Liver (tissue), 9 donors: ENCODE measurements around the gene TTC32. TPM values are rescaled to one million over a fixed set of nuclear protein-coding genes. Genes with fewer than 3 reads are reported as not detected.

ENCODE experiments used
- DNase-seq: peaks from one replicate; pipeline ENCODE4 v3.0.0-alpha.2; 2017; ENCODE audit warnings: low spot score
- H3K27ac ChIP-seq, 2 donors: one replicate each; pipeline ENCODE4 v1.7.0; 2013; ENCODE audit warnings: inconsistent platforms in 2 of 2, low read length in 2 of 2, control low read depth in 1 of 2, low read depth in 1 of 2, mild to moderate bottlenecking in 1 of 2
- H3K27me3 ChIP-seq, 4 donors: one replicate each; pipeline versions ENCODE4 v1.6.1 to v1.7.0; 2013; ENCODE audit warnings: low read length in 3 of 4, inconsistent platforms in 1 of 4, mild to moderate bottlenecking in 1 of 4, moderate library complexity in 1 of 4; ENCODE audit not compliant: control insufficient read depth in 4 of 4, insufficient read depth in 4 of 4
- H3K36me3 ChIP-seq, 4 donors: one replicate each; pipeline versions ENCODE4 v1.6.1 to v1.7.0; 2013; ENCODE audit warnings: low read length in 3 of 4, mild to moderate bottlenecking in 3 of 4, low read depth in 1 of 4, moderate library complexity in 1 of 4; ENCODE audit not compliant: control insufficient read depth in 4 of 4, insufficient read depth in 3 of 4
- H3K4me1 ChIP-seq, 4 donors: one replicate each; pipeline versions ENCODE4 v1.6.1 to v1.7.0; 2013; ENCODE audit warnings: low read length in 3 of 4, mild to moderate bottlenecking in 3 of 4, moderate library complexity in 1 of 4; ENCODE audit not compliant: control insufficient read depth in 4 of 4, insufficient read depth in 4 of 4
- H3K4me3 ChIP-seq, 3 donors: one replicate each; pipeline versions ENCODE4 v1.6.1 to v1.7.0; 2013; ENCODE audit warnings: low read length in 3 of 3, control low read depth in 1 of 3, low read depth in 1 of 3, mild to moderate bottlenecking in 1 of 3
- H3K9ac ChIP-seq, 2 donors: one replicate each; pipeline ENCODE4 v1.7.0; 2013; ENCODE audit warnings: low read length in 2 of 2, mild to moderate bottlenecking in 2 of 2, moderate library complexity in 2 of 2, control low read depth in 1 of 2, low read depth in 1 of 2
- H3K9me3 ChIP-seq, 4 donors: one replicate each; pipeline versions ENCODE4 v1.6.1 to v1.7.0; 2013; ENCODE audit warnings: low read length in 3 of 4; ENCODE audit not compliant: control insufficient read depth in 4 of 4
- ATF3 ChIP-seq: IDR thresholded peaks from 2 replicates; pipeline ENCODE4 v1.6.1; 2016; ENCODE audit warnings: antibody characterized with exemption
- EGR1 ChIP-seq, 2 donors: IDR thresholded peaks; 2 replicates each; pipeline ENCODE4 v1.6.1; 2016 to 2018; ENCODE audit warnings: antibody characterized with exemption in 2 of 2, low read depth in 2 of 2
- FOXA1 ChIP-seq: IDR thresholded peaks from 2 replicates; pipeline ENCODE4 v1.6.1; 2016; ENCODE audit warnings: antibody characterized with exemption
- FOXA2 ChIP-seq: IDR thresholded peaks from 2 replicates; pipeline ENCODE4 v1.6.1; 2016; ENCODE audit warnings: antibody characterized with exemption
- HNF4A ChIP-seq, 2 donors: conservative IDR thresholded peaks; 2 replicates each; pipeline ENCODE4 v1.6.1; 2016; ENCODE audit warnings: antibody characterized with exemption in 2 of 2, mild to moderate bottlenecking in 2 of 2
- JUND ChIP-seq, 2 donors: IDR thresholded peaks; 2 replicates each; pipeline ENCODE4 v1.6.1; 2016; ENCODE audit warnings: antibody characterized with exemption in 2 of 2
- NR2F2 ChIP-seq: IDR thresholded peaks from 2 replicates; pipeline ENCODE4 v1.6.1; 2016; ENCODE audit warnings: antibody characterized with exemption
- RAD21 ChIP-seq, 2 donors: IDR thresholded peaks; 2 replicates each; pipeline ENCODE4 v1.6.1; 2016; ENCODE audit warnings: antibody characterized with exemption in 2 of 2, mild to moderate bottlenecking in 2 of 2
- SP1 ChIP-seq: IDR thresholded peaks from 2 replicates; pipeline ENCODE4 v1.6.1; 2018; ENCODE audit warnings: antibody characterized with exemption, mild to moderate bottlenecking
- YY1 ChIP-seq: IDR thresholded peaks from 2 replicates; pipeline ENCODE4 v1.6.1; 2016; ENCODE audit warnings: antibody characterized with exemption, mild to moderate bottlenecking
- ZBTB33 ChIP-seq: IDR thresholded peaks from 2 replicates; pipeline ENCODE4 v1.6.1; 2016; ENCODE audit warnings: antibody characterized with exemption
- WGBS: extraction: QIAGEN DNeasy Blood & Tissue Kit; methylation state at CpG from one replicate; pipeline ENCODE4 v1.1.7; 2013; 5-methylcytosine and 5-hydroxymethylcytosine counted together
- polyA plus RNA-seq, 2 donors: library from polyadenylated mRNA; stranded (reverse) in 1 of 2; unstranded in 1 of 2; fragments of 200-250 nt in 1 of 2; fragments of >200 nt in 1 of 2; fragmentation: Nextera tagmentation in 1 of 2; extraction: Ambion mirVana in 1 of 2; gene quantifications; one replicate each; pipeline versions ENCODE4 v1.2.1 to v1.2.3, GENCODE V29; 2013 to 2015
- total RNA-seq, 2 donors: library from RNA; depleted of rRNA; stranded (reverse); fragments of >200 nt; gene quantifications; one replicate each; pipeline ENCODE4 v1.2.3, GENCODE V29; 2014
- TF ChIP-seq, protein P1 (sequence below): fragments of 150-350 bp; IDR thresholded peaks from 2 replicates; pipeline ENCODE4 v1.5.1; 2017; ENCODE audit warnings: improper control_type of control experiment, low read depth, low read length; ENCODE audit not compliant: missing input control
- TF ChIP-seq, protein P2 (sequence below): IDR thresholded peaks from 2 replicates; pipeline ENCODE4 v1.6.1; 2016; ENCODE audit warnings: antibody characterized with exemption, mild to moderate bottlenecking
- TF ChIP-seq, protein P3 (sequence below): IDR thresholded peaks from 2 replicates; pipeline ENCODE4 v1.6.1; 2016; ENCODE audit warnings: antibody characterized with exemption
- donor health status: healthy.
- donor health status: healthy.
- donor health status: healthy.
- donor health status: healthy.
- donor health status: healthy.

Gene TTC32
- total and polyA plus RNA-seq, 4 donors: 4.1 to 12.0 (median 10.5) TPM

- Histone ChIP-seq H3K4me1 (no peaks in the 10 kb centered on the region), H3K9me3 (no peaks in the 10 kb centered on the region), H3K36me3 (no peaks in the 10 kb centered on the region), H3K27me3 (no peaks in the 10 kb centered on the region), H3K9ac (no peak overlapping the region), H3K4me3 (no peak overlapping the region), H3K27ac (no peak overlapping the region)
- 86% methylated on average over 11 of the region's 11 CpGs for WGBS
- TF ChIP-seq, protein P1, sequence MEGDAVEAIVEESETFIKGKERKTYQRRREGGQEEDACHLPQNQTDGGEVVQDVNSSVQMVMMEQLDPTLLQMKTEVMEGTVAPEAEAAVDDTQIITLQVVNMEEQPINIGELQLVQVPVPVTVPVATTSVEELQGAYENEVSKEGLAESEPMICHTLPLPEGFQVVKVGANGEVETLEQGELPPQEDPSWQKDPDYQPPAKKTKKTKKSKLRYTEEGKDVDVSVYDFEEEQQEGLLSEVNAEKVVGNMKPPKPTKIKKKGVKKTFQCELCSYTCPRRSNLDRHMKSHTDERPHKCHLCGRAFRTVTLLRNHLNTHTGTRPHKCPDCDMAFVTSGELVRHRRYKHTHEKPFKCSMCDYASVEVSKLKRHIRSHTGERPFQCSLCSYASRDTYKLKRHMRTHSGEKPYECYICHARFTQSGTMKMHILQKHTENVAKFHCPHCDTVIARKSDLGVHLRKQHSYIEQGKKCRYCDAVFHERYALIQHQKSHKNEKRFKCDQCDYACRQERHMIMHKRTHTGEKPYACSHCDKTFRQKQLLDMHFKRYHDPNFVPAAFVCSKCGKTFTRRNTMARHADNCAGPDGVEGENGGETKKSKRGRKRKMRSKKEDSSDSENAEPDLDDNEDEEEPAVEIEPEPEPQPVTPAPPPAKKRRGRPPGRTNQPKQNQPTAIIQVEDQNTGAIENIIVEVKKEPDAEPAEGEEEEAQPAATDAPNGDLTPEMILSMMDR: no peak
- TF ChIP-seq JUND (IDR thresholded peaks at IDR 0.05): no peak
- no peak for DNase-seq
Measured at GRCh38 chr2:19886261-19886660, 15.5 kb downstream of the TTC32 start.

DNA sequence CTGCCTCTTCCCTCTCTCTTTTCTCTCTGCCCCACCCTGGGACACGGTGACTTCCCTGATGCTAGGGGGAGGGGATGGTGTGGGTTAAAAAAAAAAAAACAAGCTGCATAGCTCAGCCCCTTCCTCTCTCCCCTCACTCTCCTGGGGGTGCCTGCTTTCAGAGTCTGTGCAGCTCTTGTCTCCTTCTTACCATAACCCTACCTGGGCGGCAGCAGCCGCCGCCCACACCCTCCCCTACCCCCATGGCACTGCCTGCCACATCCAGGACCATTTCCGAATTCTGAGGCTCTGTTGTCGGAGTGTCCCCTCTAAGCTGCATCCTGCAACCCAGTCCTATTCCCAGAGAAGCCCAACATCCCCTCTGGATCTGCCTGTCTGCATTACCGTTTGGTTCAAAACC, 16.0 kb downstream of the TTC32 start:
- TF ChIP-seq RAD21 (IDR thresholded peaks at IDR 0.05): no peak
- no peak for TF ChIP-seq HNF4A (conservative IDR thresholded peaks at IDR 0.05)
- TF ChIP-seq, protein P1: no peak
- no peak for TF ChIP-seq FOXA1
- WGBS: 81% methylated on average over 7 of the region's 7 CpGs
- H3K4me1 ChIP-seq: no peaks in the 10 kb centered on the region
- no peaks in the 10 kb centered on the region for H3K36me3 ChIP-seq
- H3K27me3 ChIP-seq: no peaks in the 10 kb centered on the region
- DNase-seq: no peak
- H3K9ac ChIP-seq: no peak overlapping the region
- H3K4me3 ChIP-seq: no peak overlapping the region
- no peaks in the 10 kb centered on the region for H3K9me3 ChIP-seq
- H3K27ac ChIP-seq: no peak overlapping the region

DNA sequence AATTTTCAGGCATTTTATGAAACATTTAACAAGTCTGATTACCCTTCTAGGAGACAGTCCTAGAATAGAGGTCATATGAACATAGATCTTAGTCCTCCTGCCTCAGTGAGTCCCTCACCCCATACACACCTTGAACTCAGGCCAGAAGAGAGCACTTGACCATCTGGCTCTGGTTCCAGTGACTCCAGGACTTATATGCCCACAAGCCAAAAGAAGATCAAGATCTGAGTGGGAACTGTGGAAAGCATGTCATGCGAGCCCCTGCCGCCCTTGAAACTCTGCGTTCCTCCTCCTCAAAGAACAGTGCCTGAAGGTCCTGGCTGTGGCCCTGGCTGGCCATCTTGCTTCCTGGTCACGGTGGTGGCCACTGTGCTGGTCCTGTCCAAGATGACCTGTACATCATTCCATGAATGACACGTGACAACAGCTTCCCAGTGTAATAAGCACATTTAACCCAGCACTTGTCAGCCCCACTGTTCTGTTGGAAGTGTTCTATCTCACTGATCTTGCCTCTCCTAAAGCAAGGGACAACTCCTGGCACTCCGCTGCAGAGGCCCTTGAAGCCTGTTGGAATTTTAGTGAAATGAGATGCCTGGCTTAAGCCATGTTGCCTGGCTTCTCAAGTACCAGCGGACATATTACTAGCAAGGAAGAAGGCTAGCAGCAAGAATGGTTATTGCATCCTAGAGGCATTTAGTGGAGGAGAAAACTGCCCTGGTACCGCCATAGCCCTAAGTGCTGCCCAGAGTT, 17.6 kb downstream of the TTC32 start:
- no peak overlapping the region for H3K27ac ChIP-seq
- DNase-seq: peak; percentile 30
- no peak overlapping the region for H3K9ac ChIP-seq
- no peaks in the 10 kb centered on the region for H3K36me3 ChIP-seq
- H3K4me3 ChIP-seq: no peak overlapping the region
- WGBS: 97% methylated on average over 8 of the region's 8 CpGs
- H3K4me1 ChIP-seq: no peaks in the 10 kb centered on the region
- H3K27me3 ChIP-seq: no peaks in the 10 kb centered on the region
- H3K9me3 ChIP-seq: no peaks in the 10 kb centered on the region
- TF ChIP-seq, protein P2, sequence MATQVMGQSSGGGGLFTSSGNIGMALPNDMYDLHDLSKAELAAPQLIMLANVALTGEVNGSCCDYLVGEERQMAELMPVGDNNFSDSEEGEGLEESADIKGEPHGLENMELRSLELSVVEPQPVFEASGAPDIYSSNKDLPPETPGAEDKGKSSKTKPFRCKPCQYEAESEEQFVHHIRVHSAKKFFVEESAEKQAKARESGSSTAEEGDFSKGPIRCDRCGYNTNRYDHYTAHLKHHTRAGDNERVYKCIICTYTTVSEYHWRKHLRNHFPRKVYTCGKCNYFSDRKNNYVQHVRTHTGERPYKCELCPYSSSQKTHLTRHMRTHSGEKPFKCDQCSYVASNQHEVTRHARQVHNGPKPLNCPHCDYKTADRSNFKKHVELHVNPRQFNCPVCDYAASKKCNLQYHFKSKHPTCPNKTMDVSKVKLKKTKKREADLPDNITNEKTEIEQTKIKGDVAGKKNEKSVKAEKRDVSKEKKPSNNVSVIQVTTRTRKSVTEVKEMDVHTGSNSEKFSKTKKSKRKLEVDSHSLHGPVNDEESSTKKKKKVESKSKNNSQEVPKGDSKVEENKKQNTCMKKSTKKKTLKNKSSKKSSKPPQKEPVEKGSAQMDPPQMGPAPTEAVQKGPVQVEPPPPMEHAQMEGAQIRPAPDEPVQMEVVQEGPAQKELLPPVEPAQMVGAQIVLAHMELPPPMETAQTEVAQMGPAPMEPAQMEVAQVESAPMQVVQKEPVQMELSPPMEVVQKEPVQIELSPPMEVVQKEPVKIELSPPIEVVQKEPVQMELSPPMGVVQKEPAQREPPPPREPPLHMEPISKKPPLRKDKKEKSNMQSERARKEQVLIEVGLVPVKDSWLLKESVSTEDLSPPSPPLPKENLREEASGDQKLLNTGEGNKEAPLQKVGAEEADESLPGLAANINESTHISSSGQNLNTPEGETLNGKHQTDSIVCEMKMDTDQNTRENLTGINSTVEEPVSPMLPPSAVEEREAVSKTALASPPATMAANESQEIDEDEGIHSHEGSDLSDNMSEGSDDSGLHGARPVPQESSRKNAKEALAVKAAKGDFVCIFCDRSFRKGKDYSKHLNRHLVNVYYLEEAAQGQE: no peak
- TF ChIP-seq NR2F2 (no peak), YY1 (no peak), ZBTB33 (no peak), ATF3 (no peak), FOXA2 (no peak), SP1 (no peak), HNF4A (conservative IDR thresholded peaks at IDR 0.05) (no peak), EGR1 (IDR thresholded peaks at IDR 0.05; ENCODE audit: low read depth in 2 of 2) (no peak)
- TF ChIP-seq, protein P3, sequence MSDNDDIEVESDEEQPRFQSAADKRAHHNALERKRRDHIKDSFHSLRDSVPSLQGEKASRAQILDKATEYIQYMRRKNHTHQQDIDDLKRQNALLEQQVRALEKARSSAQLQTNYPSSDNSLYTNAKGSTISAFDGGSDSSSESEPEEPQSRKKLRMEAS: no peak
- TF ChIP-seq, protein P1: no peak
